ENCODE results near the gene CFAP300.

GRCh38 chr11:102012946-102013345 is 34.3 kb upstream of the CFAP300 start:
- TF ChIP-seq CTCF (IDR thresholded peaks at IDR 0.05): no peak
- no peak for TF ChIP-seq POLR2A (IDR thresholded peaks at IDR 0.05)
